DND-41 (cell line): Measurements from ENCODE around the gene SEMA3D.

Source experiments
- ATAC-seq: fragments of 200-7000 bp; cut with Tn5 transposase; 3 replicates; pipeline ENCODE4 v1.9.1; 2021; ENCODE audit warnings: low read depth; ENCODE audit not compliant: insufficient read depth
- DNase-seq: peaks from one replicate; pipeline ENCODE4 v3.0.0-alpha.2; 2020
- H2AFZ ChIP-seq: 2 replicates; pipeline ENCODE4 v1.6.0; 2012; ENCODE audit warnings: low read depth, low read length
- H3K27ac ChIP-seq: 2 replicates; pipeline ENCODE4 v1.5.1; 2012; ENCODE audit warnings: low read length, inconsistent platforms
- H3K27me3 ChIP-seq: fragments of 200-600 bp; sonication (generic); 2 replicates; pipeline ENCODE4 v1.6.0; 2012; ENCODE audit warnings: low read length, mild to moderate bottlenecking, inconsistent platforms; ENCODE audit not compliant: insufficient read depth, poor library complexity
- H3K36me3 ChIP-seq: 2 replicates; pipeline ENCODE4 v1.5.1; 2012; ENCODE audit warnings: low read length, inconsistent platforms; ENCODE audit not compliant: insufficient read depth
- H3K4me1 ChIP-seq: 2 replicates; pipeline ENCODE4 v1.5.1; 2012; ENCODE audit warnings: mild to moderate bottlenecking, low read length; ENCODE audit not compliant: insufficient read depth
- H3K4me2 ChIP-seq: 2 replicates; pipeline ENCODE4 v1.6.0; 2012; ENCODE audit warnings: mild to moderate bottlenecking, moderate library complexity, low read length, inconsistent platforms; ENCODE audit not compliant: insufficient read depth
- H3K4me3 ChIP-seq, 2 experiments: fragments of 200-600 bp in 1 of 2; shearing (Covaris generic) in 1 of 2; 2 replicates each; pipeline ENCODE4 v1.5.1; 2012 to 2016; ENCODE audit warnings: inconsistent platforms in 2 of 2, low read length in 2 of 2, mild to moderate bottlenecking in 2 of 2, low read depth in 1 of 2, moderate library complexity in 1 of 2
- H3K79me2 ChIP-seq: 2 replicates; pipeline ENCODE4 v1.6.0; 2012; ENCODE audit warnings: low read length, inconsistent platforms; ENCODE audit not compliant: insufficient read depth
- H3K9ac ChIP-seq: 2 replicates; pipeline ENCODE4 v1.6.0; 2012; ENCODE audit warnings: low read depth, mild to moderate bottlenecking, inconsistent platforms, low read length, moderate library complexity
- H3K9me3 ChIP-seq: 2 replicates; pipeline ENCODE4 v1.5.1; 2012; ENCODE audit warnings: low read length, moderate library complexity, mild to moderate bottlenecking, inconsistent platforms; ENCODE audit not compliant: insufficient read depth, severe bottlenecking
- H4K20me1 ChIP-seq: 2 replicates; pipeline ENCODE4 v1.6.0; 2012; ENCODE audit warnings: low read length; ENCODE audit not compliant: insufficient read depth
- EZH2 ChIP-seq: IDR thresholded peaks from 3 replicates; pipeline ENCODE4 v1.6.1; 2012; ENCODE audit warnings: borderline replicate concordance, low read depth, mild to moderate bottlenecking, moderate library complexity, low read length, inconsistent platforms; ENCODE audit not compliant: severe bottlenecking
- TF ChIP-seq, protein P1 (sequence below): IDR thresholded peaks from 2 replicates; pipeline ENCODE4 v1.5.1; 2012; ENCODE audit warnings: borderline replicate concordance, low read length, moderate library complexity, mild to moderate bottlenecking; ENCODE audit not compliant: poor library complexity, severe bottlenecking; ENCODE audit errors: extremely low read depth

SEMA3D gene

DNA sequence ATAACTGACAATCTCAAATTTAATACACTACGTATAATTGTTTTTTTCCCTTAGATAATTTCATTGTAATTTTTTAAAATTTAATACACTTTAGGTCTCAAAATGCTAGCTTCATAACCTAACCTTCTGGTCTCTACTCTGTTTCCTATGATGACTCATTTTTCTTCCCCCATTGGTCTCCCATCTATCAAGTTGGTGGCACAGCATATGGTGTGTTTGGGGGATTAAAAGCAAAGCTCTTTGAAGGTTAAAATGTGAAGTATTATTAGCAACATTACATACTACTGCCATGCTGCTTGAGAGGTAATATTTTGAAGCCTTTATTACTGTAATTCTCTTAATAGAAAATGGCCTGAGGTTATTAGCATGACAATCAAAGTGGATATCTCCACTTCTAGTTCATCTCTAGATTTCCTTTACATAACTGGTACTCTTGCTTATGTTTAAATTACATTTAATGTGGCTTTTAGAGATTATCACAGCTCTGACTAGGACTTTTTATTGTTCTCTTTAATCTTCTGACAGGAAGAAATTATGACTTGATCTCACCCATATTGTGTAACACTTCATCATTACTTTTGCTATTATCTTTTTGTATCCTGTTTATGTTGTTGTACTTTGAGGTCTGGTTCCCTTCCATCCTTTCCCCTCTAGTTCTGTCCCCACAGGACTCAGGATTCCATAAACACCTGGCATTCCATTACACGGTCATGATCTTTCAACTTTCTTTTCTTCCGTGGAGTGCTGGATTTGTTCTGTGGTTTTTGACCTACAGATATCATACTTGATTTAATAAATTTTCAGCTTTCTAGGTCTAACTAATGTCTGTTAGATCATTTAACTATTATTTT is 185.1 kb downstream of the SEMA3D start:
- ATAC-seq, result no peak

DNA sequence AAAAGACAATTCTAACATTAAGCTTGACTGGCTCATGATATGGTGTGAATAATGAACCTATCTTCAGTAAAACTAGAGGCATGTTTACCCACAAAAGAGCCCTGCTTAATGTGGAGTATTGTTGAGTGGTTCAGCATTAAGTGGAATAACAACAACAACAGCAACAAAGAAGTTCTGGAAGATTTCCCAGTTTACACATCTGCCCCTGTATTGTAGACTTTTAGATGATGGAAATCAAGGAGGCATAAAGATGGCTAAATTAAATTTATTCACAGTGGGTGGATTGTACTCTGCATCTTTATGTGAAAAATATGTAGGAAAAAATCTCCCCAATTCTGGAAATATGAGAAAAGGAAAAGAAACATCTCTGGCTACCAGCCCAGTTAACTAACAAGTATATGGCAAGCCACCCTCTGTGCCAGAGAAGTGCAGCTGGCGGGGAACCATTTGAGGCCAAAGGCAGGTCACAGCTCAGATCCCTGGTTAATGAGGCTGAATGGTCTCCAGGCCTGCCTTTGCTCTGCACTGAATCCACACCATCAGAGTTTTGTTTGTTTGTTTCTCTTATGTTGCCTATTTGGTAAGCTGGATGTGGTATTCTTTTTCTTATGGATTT is 186.0 kb downstream of the SEMA3D start:
- H3K4me1 ChIP-seq, result no peaks in the 10 kb centered on the region
- TF ChIP-seq, protein P1, sequence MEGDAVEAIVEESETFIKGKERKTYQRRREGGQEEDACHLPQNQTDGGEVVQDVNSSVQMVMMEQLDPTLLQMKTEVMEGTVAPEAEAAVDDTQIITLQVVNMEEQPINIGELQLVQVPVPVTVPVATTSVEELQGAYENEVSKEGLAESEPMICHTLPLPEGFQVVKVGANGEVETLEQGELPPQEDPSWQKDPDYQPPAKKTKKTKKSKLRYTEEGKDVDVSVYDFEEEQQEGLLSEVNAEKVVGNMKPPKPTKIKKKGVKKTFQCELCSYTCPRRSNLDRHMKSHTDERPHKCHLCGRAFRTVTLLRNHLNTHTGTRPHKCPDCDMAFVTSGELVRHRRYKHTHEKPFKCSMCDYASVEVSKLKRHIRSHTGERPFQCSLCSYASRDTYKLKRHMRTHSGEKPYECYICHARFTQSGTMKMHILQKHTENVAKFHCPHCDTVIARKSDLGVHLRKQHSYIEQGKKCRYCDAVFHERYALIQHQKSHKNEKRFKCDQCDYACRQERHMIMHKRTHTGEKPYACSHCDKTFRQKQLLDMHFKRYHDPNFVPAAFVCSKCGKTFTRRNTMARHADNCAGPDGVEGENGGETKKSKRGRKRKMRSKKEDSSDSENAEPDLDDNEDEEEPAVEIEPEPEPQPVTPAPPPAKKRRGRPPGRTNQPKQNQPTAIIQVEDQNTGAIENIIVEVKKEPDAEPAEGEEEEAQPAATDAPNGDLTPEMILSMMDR, result no peak
- no peak for TF ChIP-seq EZH2
- H3K36me3 ChIP-seq, result no peaks in the 10 kb centered on the region
- H3K79me2 ChIP-seq, result no peaks in the 10 kb centered on the region
- no peak overlapping the region for H3K4me3 ChIP-seq
- no peaks in the 10 kb centered on the region for H4K20me1 ChIP-seq
- no peak overlapping the region for H3K9ac ChIP-seq
- H3K27ac ChIP-seq, result no peak overlapping the region
- no peak overlapping the region for H2AFZ ChIP-seq
- ATAC-seq, result no peak
- no peaks in the 10 kb centered on the region for H3K27me3 ChIP-seq
- H3K4me2 ChIP-seq, result no peak overlapping the region
- DNase-seq, result no peak
- H3K9me3 ChIP-seq, result no peaks in the 10 kb centered on the region

More for the DNA sequence above, 185.1 kb downstream of the SEMA3D start:
- no peaks in the 10 kb centered on the region for H3K79me2 ChIP-seq
- H3K9me3 ChIP-seq, result no peaks in the 10 kb centered on the region
- no peak for DNase-seq
- no peaks in the 10 kb centered on the region for H3K36me3 ChIP-seq
- H3K9ac ChIP-seq, result no peak overlapping the region
- no peak overlapping the region for H2AFZ ChIP-seq
- H4K20me1 ChIP-seq, result no peaks in the 10 kb centered on the region
- no peak overlapping the region for H3K4me2 ChIP-seq
- no peaks in the 10 kb centered on the region for H3K27me3 ChIP-seq
- no peaks in the 10 kb centered on the region for H3K4me1 ChIP-seq
- H3K4me3 ChIP-seq, result no peak overlapping the region
- TF ChIP-seq, protein P1, result no peak
- TF ChIP-seq EZH2, result no peak
- H3K27ac ChIP-seq, result no peak overlapping the region

DNA sequence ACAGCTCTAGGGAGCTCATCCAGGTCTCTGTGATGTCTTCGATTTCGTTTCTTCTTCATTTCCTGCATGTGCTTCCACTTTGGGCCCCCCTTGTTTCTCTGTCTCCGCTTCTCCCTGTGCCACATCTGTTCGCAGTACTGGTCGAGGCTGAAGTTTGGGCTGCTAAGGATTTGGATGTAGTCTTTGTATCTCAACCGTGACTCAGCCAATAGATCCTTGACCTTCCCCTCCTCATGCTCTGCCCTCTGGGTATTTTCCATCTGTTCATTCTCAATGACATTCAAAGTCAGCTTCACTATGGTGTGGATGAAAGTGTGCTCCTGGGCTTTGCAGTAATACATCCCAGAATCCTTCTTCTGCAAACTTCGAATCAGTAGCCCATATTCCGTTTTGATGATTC is 187.4 kb downstream of the SEMA3D start:
- no peak overlapping the region for H3K4me2 ChIP-seq
- no peak for TF ChIP-seq EZH2
- TF ChIP-seq, protein P1, result no peak
- H3K27ac ChIP-seq, result no peak overlapping the region
- no peaks in the 10 kb centered on the region for H4K20me1 ChIP-seq
- no peak overlapping the region for H2AFZ ChIP-seq
- H3K79me2 ChIP-seq, result no peaks in the 10 kb centered on the region
- no peaks in the 10 kb centered on the region for H3K9me3 ChIP-seq
- ATAC-seq (no peak), DNase-seq (no peak)
- H3K9ac ChIP-seq, result no peak overlapping the region
- no peak overlapping the region for H3K4me3 ChIP-seq
- no peaks in the 10 kb centered on the region for H3K4me1 ChIP-seq
- no peaks in the 10 kb centered on the region for H3K36me3 ChIP-seq
- H3K27me3 ChIP-seq, result no peaks in the 10 kb centered on the region
